22Rv1 (cell line): Measurements from ENCODE around the gene CAB39L.

Experiments
- H3K27ac ChIP-seq: fragments of 450-650 bp; 2 replicates; pipeline ENCODE4 v1.5.1; 2017
- ZFX ChIP-seq: fragments of 450-650 bp; IDR thresholded peaks from 2 replicates; pipeline ENCODE4 v1.6.1; 2017; ENCODE audit warnings: antibody characterized with exemption, borderline replicate concordance
- TF ChIP-seq, protein P1 (sequence below): fragments of 450-650 bp; IDR thresholded peaks from 2 replicates; pipeline ENCODE4 v1.5.1; 2017; ENCODE audit warnings: mild to moderate bottlenecking

Gene CAB39L

DNA sequence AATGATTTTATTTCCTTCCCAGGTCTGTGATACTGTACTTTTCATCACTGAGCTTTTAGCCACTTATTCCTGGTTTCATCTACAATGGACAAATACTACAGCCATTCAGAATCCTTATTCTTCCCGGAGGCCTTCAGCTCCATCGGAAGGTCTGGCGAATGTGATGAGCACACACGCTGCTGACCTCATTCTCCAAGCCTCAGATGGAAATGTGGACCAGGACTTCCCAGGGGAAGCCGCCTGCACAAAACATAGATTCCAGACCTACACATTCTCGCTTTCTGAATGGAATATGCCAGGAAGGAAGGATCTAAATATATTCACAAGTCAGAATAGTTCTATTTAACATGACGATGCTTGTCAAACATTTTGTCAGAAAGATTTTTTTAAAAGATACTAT, 120.5 kb downstream of the CAB39L start:
- H3K27ac ChIP-seq, result no peak overlapping the region
- no peak for TF ChIP-seq ZFX
- TF ChIP-seq, protein P1, sequence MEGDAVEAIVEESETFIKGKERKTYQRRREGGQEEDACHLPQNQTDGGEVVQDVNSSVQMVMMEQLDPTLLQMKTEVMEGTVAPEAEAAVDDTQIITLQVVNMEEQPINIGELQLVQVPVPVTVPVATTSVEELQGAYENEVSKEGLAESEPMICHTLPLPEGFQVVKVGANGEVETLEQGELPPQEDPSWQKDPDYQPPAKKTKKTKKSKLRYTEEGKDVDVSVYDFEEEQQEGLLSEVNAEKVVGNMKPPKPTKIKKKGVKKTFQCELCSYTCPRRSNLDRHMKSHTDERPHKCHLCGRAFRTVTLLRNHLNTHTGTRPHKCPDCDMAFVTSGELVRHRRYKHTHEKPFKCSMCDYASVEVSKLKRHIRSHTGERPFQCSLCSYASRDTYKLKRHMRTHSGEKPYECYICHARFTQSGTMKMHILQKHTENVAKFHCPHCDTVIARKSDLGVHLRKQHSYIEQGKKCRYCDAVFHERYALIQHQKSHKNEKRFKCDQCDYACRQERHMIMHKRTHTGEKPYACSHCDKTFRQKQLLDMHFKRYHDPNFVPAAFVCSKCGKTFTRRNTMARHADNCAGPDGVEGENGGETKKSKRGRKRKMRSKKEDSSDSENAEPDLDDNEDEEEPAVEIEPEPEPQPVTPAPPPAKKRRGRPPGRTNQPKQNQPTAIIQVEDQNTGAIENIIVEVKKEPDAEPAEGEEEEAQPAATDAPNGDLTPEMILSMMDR, result no peak

GRCh38 chr13:49322702-49323101, 121.2 kb downstream of the CAB39L start:
- TF ChIP-seq ZFX, result no peak
- TF ChIP-seq, protein P1, result no peak
- no peak overlapping the region for H3K27ac ChIP-seq

DNA sequence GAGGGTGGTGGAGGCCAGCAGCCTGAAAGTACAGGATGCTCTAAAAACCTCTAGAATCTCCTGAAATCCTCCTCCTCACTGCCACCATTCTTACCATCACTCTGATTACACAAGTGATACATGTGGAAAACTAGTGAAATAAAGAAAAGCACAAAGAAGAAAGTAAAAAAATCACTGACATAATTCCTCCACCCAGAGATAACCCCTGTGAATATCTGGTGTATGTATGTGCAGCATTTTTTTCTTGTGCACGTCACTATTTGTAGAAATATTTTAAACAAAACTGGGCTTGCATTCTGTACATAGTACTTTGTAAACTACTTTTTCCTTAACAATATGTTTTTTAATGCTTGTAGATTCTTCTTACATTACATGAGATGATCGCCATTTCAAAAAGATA, 122.9 kb downstream of the CAB39L start:
- TF ChIP-seq, protein P1, result no peak
- TF ChIP-seq ZFX, result no peak
- no peak overlapping the region for H3K27ac ChIP-seq

- H3K27ac ChIP-seq, result no peak overlapping the region
Measured at GRCh38 chr13:49319951-49320350, 123.9 kb downstream of the CAB39L start.

DNA sequence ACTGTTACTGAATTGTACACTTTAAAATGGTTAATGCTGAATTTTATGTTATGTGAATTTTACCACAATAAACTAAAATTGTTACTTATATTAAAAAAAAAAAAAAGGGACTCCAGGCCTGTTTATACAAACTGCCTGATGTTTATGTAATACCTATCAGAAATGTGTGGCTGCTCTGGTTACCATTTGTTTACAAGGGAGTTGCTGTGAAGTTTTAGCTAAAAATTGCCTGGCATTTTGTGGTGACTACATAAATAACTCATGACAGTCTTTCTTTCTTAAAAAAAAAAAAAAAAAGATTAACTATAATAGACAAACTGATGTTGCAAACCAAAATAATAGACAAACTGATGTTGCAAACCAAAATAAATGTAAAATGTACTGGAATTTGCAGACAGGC, 124.3 kb downstream of the CAB39L start:
- no peak overlapping the region for H3K27ac ChIP-seq
- TF ChIP-seq, protein P1, result no peak
- TF ChIP-seq ZFX, result no peak

More at GRCh38 chr13:49319951-49320350, 123.9 kb downstream of the CAB39L start:
- TF ChIP-seq, protein P1, result no peak
- no peak for TF ChIP-seq ZFX

DNA sequence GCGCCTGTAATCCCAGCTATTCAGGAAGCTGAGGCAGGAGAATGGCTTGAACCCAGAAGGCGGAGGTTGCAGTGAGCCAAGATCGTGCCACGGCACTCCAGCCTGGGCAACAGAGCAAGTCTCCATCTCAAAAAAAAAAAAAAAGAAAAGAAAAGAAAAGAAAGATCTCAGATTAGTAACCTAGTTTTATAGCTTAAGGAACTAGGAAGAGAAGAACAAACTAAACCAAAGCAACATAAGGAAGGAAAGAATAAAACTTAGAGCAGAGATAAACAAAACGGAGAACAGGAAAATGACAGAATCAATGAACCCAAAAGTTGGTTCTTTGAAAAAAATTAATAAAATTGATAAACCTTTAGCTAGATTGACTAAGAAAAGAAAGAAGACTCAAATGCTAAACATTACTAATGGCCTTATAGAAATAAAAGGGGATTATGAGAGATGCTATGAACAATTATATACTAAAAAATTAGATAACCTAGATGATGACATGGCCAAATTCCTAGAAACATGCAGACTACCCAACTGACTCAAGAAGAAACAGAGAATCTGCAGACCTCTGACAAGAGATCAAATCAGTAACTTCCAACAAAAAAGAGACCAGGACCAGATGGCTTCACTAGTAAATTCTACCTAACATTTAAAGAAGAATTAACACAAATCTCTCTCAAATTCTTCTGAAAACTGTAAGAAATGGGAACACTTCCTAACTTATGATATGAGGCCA, 127.9 kb downstream of the CAB39L start:
- no peak for TF ChIP-seq ZFX
- TF ChIP-seq, protein P1, result no peak
- no peak overlapping the region for H3K27ac ChIP-seq

DNA sequence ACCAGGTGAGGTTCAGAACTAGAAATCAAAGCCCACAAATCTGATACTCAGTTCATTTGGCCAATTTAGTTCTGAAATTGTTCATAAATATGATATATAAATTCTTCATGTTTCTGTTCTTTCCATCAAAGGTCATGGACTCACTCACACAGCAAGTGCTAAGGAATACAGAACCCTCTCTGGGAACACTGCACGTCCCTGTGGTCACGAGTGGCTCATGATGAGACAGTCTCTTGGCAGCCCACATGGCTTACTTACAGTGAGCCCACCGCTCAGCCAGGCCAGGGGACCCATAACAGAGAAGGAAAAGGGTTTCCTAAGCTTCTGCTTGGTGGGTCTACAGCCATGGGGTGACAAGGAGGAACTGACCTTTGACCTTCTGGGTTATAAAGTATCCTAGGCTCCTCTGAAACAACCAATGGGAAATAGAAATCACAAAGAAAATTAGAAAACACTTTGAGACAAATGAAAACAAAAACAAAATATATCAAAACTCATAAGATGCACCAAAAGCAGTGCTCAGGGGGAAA, 128.8 kb downstream of the CAB39L start:
- TF ChIP-seq, protein P1, result no peak
- no peak for TF ChIP-seq ZFX
- H3K27ac ChIP-seq, result no peak overlapping the region
